Esophagus squamous epithelium (tissue), 5 donors: ENCODE data around the gene ANKRD42. TPM values are rescaled to one million over a fixed set of nuclear protein-coding genes. Genes with fewer than 3 reads are reported as not detected.

Source experiments
- DNase-seq: peaks from one replicate; lab custom pipeline; 2025; lab: John Stamatoyannopoulos, UW
- H3K27ac ChIP-seq, 4 donors: fragments of 200-600 bp; sonication (generic); one replicate each; pipeline ENCODE4 v1.5.1; 2016 to 2019; ENCODE audit warnings: mild to moderate bottlenecking in 1 of 4
- H3K27me3 ChIP-seq, 4 donors: fragments of 200-600 bp; sonication (generic); 1 replicate in 3 of 4; 2 replicates in 1 of 4; pipeline versions ENCODE4 v1.5.1 to v1.6.0; 2017 to 2021; ENCODE audit warnings: antibody characterized with exemption in 1 of 4
- H3K36me3 ChIP-seq, 3 donors: fragments of 200-600 bp; sonication (generic); one replicate each; pipeline ENCODE4 v1.5.1; 2016 to 2019
- H3K4me1 ChIP-seq, 3 donors: fragments of 200-600 bp; sonication (generic); one replicate each; pipeline ENCODE4 v1.5.1; 2017 to 2019
- H3K4me3 ChIP-seq, 4 donors: fragments of 200-600 bp; sonication (generic); 1 replicate in 3 of 4; 2 replicates in 1 of 4; pipeline ENCODE4 v1.5.1; 2016 to 2019; ENCODE audit warnings: mild to moderate bottlenecking in 2 of 4, moderate library complexity in 1 of 4
- H3K9me3 ChIP-seq, 3 donors: fragments of 200-600 bp; sonication (generic); one replicate each; pipeline ENCODE4 v1.5.1; 2016 to 2019
- CTCF ChIP-seq, 6 experiments: fragments of 450-650 bp in 4 of 6; fragments of 200-600 bp in 2 of 6; sonication (generic) in 2 of 6; IDR thresholded peaks; one replicate each; pipeline ENCODE4 v1.5.1; 2016 to 2019; ENCODE audit warnings: antibody characterized with exemption in 6 of 6, mild to moderate bottlenecking in 4 of 6, moderate library complexity in 4 of 6
- POLR2A ChIP-seq, 4 donors: fragments of 450-650 bp; IDR thresholded peaks; one replicate each; pipeline ENCODE4 v1.6.1; 2017; ENCODE audit warnings: antibody characterized with exemption in 4 of 4, mild to moderate bottlenecking in 4 of 4, moderate library complexity in 3 of 4
- WGBS, 2 donors: methylation state at CpG; one replicate each; pipeline ENCODE4 v1.1.5; 2018; 5-methylcytosine and 5-hydroxymethylcytosine counted together
- intact Hi-C: fragments of 100-400 bp; cut with DNase I; formaldehyde crosslinking; loops from one replicate; pipeline ENCODE4 v1.15.0; 2022
- total RNA-seq, 4 donors: library from RNA; depleted of rRNA; stranded (reverse); fragments of >200 nt; gene quantifications; one replicate each; pipeline ENCODE4 v1.1.0, GENCODE V29; 2016
- donor health status: DM: yes; HTN: yes; CAD: no.

Gene ANKRD42
- total RNA-seq, 4 donors from 2014 or later: 3.9 to 7.4 (median 5.2) TPM

- Histone ChIP-seq H3K36me3 (no peaks in the 10 kb centered on the region), H3K27me3 (no peaks in the 10 kb centered on the region), H3K9me3 (no peaks in the 10 kb centered on the region), H3K4me3 (no peak overlapping the region), H3K27ac (no peak overlapping the region), H3K4me1 (peaks cover 0 to 12% (median 0%) of the 10 kb centered on the region in 3 donors)
- intact Hi-C loops: no loop called here
- no peak for TF ChIP-seq CTCF (IDR thresholded peaks at IDR 0.05)
- TF ChIP-seq POLR2A (IDR thresholded peaks at IDR 0.05): no peak
- WGBS, 2 donors: 89 to 90% methylated on average over 6 of the region's 6 CpGs
- no peak for DNase-seq
Observed at GRCh38 chr11:83153764-83154163, 39.7 kb upstream of the ANKRD42 start.

- DNase-seq: peak; percentile 97
- peaks cover 0 to 10% (median 0%) of the 10 kb centered on the region in 3 donors for H3K36me3 ChIP-seq
- peak overlapping the region; percentile 43 to 99 (median 93) for H3K4me3 ChIP-seq
- peak overlapping the region; percentile 83 to 100 (median 100) for H3K27ac ChIP-seq
- intact Hi-C loops: no loop called here
- WGBS, 2 donors: 0% methylated on average over 7 to 16 of the region's 35 CpGs
- peaks cover 3 to 36% (median 7%) of the 10 kb centered on the region in 3 donors for H3K4me1 ChIP-seq
- TF ChIP-seq POLR2A (IDR thresholded peaks at IDR 0.05): peak in 2 of 4 donors; percentile 50 to 83
- TF ChIP-seq CTCF (IDR thresholded peaks at IDR 0.05): no peak
- no peaks in the 10 kb centered on the region for H3K9me3 ChIP-seq
- H3K27me3 ChIP-seq: no peaks in the 10 kb centered on the region
Observed at GRCh38 chr11:83156144-83156995, 37.1 kb upstream of the ANKRD42 start.

DNA sequence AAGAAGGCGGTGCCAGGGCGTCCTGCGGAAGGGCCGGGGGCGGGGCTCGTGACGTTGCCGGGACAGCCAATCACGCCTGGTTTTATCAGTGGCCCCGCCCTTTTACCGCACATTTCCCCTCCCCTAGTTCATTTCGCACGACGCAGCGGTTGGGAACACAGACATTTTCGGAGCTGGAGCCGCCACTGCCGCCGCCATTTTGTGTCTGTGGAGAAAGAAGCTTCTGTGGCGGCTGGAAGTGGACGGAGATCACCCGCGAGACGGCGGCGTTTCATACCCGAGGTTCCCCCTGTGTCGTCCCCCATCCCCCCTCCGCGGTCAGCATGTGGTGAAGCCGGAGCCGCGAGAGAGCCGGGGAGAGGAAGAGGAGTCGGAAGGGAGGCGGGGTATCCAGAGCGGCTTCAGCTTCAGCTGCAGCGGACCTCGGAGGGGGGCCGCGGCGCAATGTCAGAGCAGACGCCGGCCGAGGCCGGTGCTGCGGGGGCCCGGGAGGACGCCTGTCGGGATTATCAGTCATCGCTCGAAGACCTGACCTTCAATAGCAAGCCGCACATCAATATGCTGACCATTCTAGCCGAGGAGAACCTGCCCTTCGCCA lies 36.4 kb upstream of the ANKRD42 start, which contains the start of gene PCF11:
PCF11 (plus strand) TSS at position 136 of the 598 bp plus-strand sequence; CDS start at position 445, 309 bp downstream.
- H3K36me3 ChIP-seq: peaks cover 0 to 10% (median 0%) of the 10 kb centered on the region in 3 donors
- H3K9me3 ChIP-seq: no peaks in the 10 kb centered on the region
- no peaks in the 10 kb centered on the region for H3K27me3 ChIP-seq
- no peak for DNase-seq
- peaks cover 7 to 39% (median 14%) of the 10 kb centered on the region in 3 donors for H3K4me1 ChIP-seq
- peak; percentile 21 to 100 (median 99) for TF ChIP-seq POLR2A (IDR thresholded peaks at IDR 0.05)
- TF ChIP-seq CTCF (IDR thresholded peaks at IDR 0.05): no peak
- peak within 1 kb of the TSS; percentile 79 to 99 (median 93) for H3K4me3 ChIP-seq
- H3K27ac ChIP-seq: peak within 1 kb of the TSS; percentile 98 to 100 (median 100)
- intact Hi-C loops: no loop called here
- 0 to 1% methylated on average over 6 to 16 of the region's 55 CpGs for WGBS, 2 donors

GRCh38 chr11:83157594-83158356 lies 35.7 kb upstream of the ANKRD42 start:
- peaks cover 7 to 46% (median 18%) of the 10 kb centered on the region in 3 donors for H3K4me1 ChIP-seq
- 0% methylated on average over 10 to 16 of the region's 18 CpGs for WGBS, 2 donors
- peaks cover 0 to 10% (median 0%) of the 10 kb centered on the region in 3 donors for H3K36me3 ChIP-seq
- DNase-seq: no peak
- no peaks in the 10 kb centered on the region for H3K27me3 ChIP-seq
- H3K4me3 ChIP-seq: peak overlapping the region; percentile 79 to 99 (median 93)
- intact Hi-C loops: no loop called here
- no peak for TF ChIP-seq CTCF (IDR thresholded peaks at IDR 0.05)
- no peak for TF ChIP-seq POLR2A (IDR thresholded peaks at IDR 0.05)
- no peaks in the 10 kb centered on the region for H3K9me3 ChIP-seq
- H3K27ac ChIP-seq: peak overlapping the region; percentile 98 to 100 (median 100)
